ENCODE data around the gene MPP4. TPM values are rescaled to one million over a fixed set of nuclear protein-coding genes. Genes with fewer than 3 reads are reported as not detected.
"Not testable (repeated sequence)": the region's sequence is repeated elsewhere in the genome, so short reads cannot be mapped to it uniquely, and the experiment has no call there.

MPP4 gene
- total RNA-seq, 2 donors from 2014 or later: 0.17 TPM; not detected in 1

GRCh38 chr2:201701646-201702045 lies 3.2 kb upstream of the MPP4 start:
- H3K9me3 ChIP-seq (ENCODE audit: control insufficient read depth, low read length, poor library complexity, severe bottlenecking): no peaks in the 10 kb centered on the region
- DNase-seq: no peak
- Mint-ChIP-seq H3K36me3 (ENCODE audit: low read depth) (peaks cover 3% of the 10 kb centered on the region), H3K27ac (no peak overlapping the region), H3K4me1 (peaks cover 9% of the 10 kb centered on the region), H3K4me3 (no peak overlapping the region), H3K27me3 (no peaks in the 10 kb centered on the region)
- no peak for ATAC-seq

- Mint-ChIP-seq H3K27me3 (no peaks in the 10 kb centered on the region), H3K4me1 (peaks cover 9% of the 10 kb centered on the region), H3K36me3 (ENCODE audit: low read depth) (peaks cover 3% of the 10 kb centered on the region), H3K27ac (no peak overlapping the region), H3K4me3 (no peak overlapping the region)
- H3K9me3 ChIP-seq (ENCODE audit: control insufficient read depth, low read length, poor library complexity, severe bottlenecking): no peaks in the 10 kb centered on the region
- no peak for DNase-seq
- ATAC-seq: no peak
Observed at GRCh38 chr2:201699416-201699815, 972 bp upstream of the MPP4 start.

- H3K27me3 Mint-ChIP-seq: no peaks in the 10 kb centered on the region
- no peaks in the 10 kb centered on the region for H3K9me3 ChIP-seq (ENCODE audit: control insufficient read depth, low read length, poor library complexity, severe bottlenecking)
- H3K4me1 Mint-ChIP-seq: peaks cover 9% of the 10 kb centered on the region
- no peak overlapping the region for H3K27ac Mint-ChIP-seq
- DNase-seq (no peak), ATAC-seq (no peak)
- no peaks in the 10 kb centered on the region for H3K36me3 Mint-ChIP-seq (ENCODE audit: low read depth)
- H3K4me3 Mint-ChIP-seq: no peak overlapping the region
Observed at GRCh38 chr2:201697899-201698298, 545 bp downstream of the MPP4 start.

GRCh38 chr2:201696151-201696659 lies 2.2 kb downstream of the MPP4 start:
- H3K4me1 Mint-ChIP-seq: peaks cover 9% of the 10 kb centered on the region
- H3K27ac Mint-ChIP-seq: no peak overlapping the region
- no peak for ATAC-seq
- H3K27me3 Mint-ChIP-seq: no peaks in the 10 kb centered on the region
- no peak overlapping the region for H3K4me3 Mint-ChIP-seq
- H3K9me3 ChIP-seq (ENCODE audit: control insufficient read depth, low read length, poor library complexity, severe bottlenecking): no peaks in the 10 kb centered on the region
- no peak for DNase-seq
- no peaks in the 10 kb centered on the region for H3K36me3 Mint-ChIP-seq (ENCODE audit: low read depth)

GRCh38 chr2:201685156-201685555 lies 13.3 kb downstream of the MPP4 start:
- peaks cover 56% of the 10 kb centered on the region for H3K27me3 Mint-ChIP-seq
- H3K36me3 Mint-ChIP-seq (ENCODE audit: low read depth): peaks cover 3% of the 10 kb centered on the region
- H3K4me1 Mint-ChIP-seq: peaks cover 2% of the 10 kb centered on the region
- ATAC-seq (no peak), DNase-seq (no peak)
- H3K9me3 ChIP-seq (ENCODE audit: control insufficient read depth, low read length, poor library complexity, severe bottlenecking): no peaks in the 10 kb centered on the region
- no peak overlapping the region for H3K4me3 Mint-ChIP-seq
- H3K27ac Mint-ChIP-seq: no peak overlapping the region

- H3K27ac Mint-ChIP-seq: peak overlapping the region; percentile 12
- H3K4me1 Mint-ChIP-seq: peaks cover 2% of the 10 kb centered on the region
- H3K9me3 ChIP-seq (ENCODE audit: control insufficient read depth, low read length, poor library complexity, severe bottlenecking): no peaks in the 10 kb centered on the region
- no peak overlapping the region for H3K4me3 Mint-ChIP-seq
- ATAC-seq (no peak), DNase-seq (no peak)
- H3K27me3 Mint-ChIP-seq: peaks cover 49% of the 10 kb centered on the region
- peaks cover 5% of the 10 kb centered on the region for H3K36me3 Mint-ChIP-seq (ENCODE audit: low read depth)
Observed at GRCh38 chr2:201680743-201681142, 17.7 kb downstream of the MPP4 start.

GRCh38 chr2:201678401-201678800 lies 20.0 kb downstream of the MPP4 start:
- ATAC-seq (no peak), DNase-seq (no peak)
- H3K27me3 Mint-ChIP-seq: peaks cover 39% of the 10 kb centered on the region
- no peaks in the 10 kb centered on the region for H3K9me3 ChIP-seq (ENCODE audit: control insufficient read depth, low read length, poor library complexity, severe bottlenecking)
- H3K4me1 Mint-ChIP-seq: peaks cover 2% of the 10 kb centered on the region
- H3K4me3 Mint-ChIP-seq: no peak overlapping the region
- H3K27ac Mint-ChIP-seq: no peak overlapping the region
- H3K36me3 Mint-ChIP-seq (ENCODE audit: low read depth): peaks cover 5% of the 10 kb centered on the region

- no peak overlapping the region for H3K4me3 Mint-ChIP-seq
- H3K27ac Mint-ChIP-seq: no peak overlapping the region
- H3K4me1 Mint-ChIP-seq: peaks cover 3% of the 10 kb centered on the region
- peaks cover 12% of the 10 kb centered on the region for H3K27me3 Mint-ChIP-seq
- DNase-seq (no peak), ATAC-seq (no peak)
- no peaks in the 10 kb centered on the region for H3K9me3 ChIP-seq (ENCODE audit: control insufficient read depth, low read length, poor library complexity, severe bottlenecking)
- H3K36me3 Mint-ChIP-seq (ENCODE audit: low read depth): peaks cover 2% of the 10 kb centered on the region
Observed at GRCh38 chr2:201675454-201675853, 23.0 kb downstream of the MPP4 start.

GRCh38 chr2:201674794-201675193 lies 23.6 kb downstream of the MPP4 start:
- Mint-ChIP-seq H3K27me3 (peaks cover 12% of the 10 kb centered on the region), H3K27ac (no peak overlapping the region), H3K4me3 (no peak overlapping the region), H3K4me1 (peaks cover 3% of the 10 kb centered on the region), H3K36me3 (ENCODE audit: low read depth) (peaks cover 2% of the 10 kb centered on the region)
- DNase-seq (no peak), ATAC-seq (no peak)
- no peaks in the 10 kb centered on the region for H3K9me3 ChIP-seq (ENCODE audit: control insufficient read depth, low read length, poor library complexity, severe bottlenecking)

GRCh38 chr2:201674298-201674697 lies 24.1 kb downstream of the MPP4 start:
- no peak for ATAC-seq
- DNase-seq: no peak
- Mint-ChIP-seq H3K4me3 (no peak overlapping the region), H3K27ac (no peak overlapping the region), H3K36me3 (ENCODE audit: low read depth) (peaks cover 2% of the 10 kb centered on the region), H3K4me1 (peaks cover 3% of the 10 kb centered on the region), H3K27me3 (peaks cover 12% of the 10 kb centered on the region)
- H3K9me3 ChIP-seq (ENCODE audit: control insufficient read depth, low read length, poor library complexity, severe bottlenecking): no peaks in the 10 kb centered on the region

- Mint-ChIP-seq H3K4me1 (peaks cover 3% of the 10 kb centered on the region), H3K36me3 (ENCODE audit: low read depth) (peaks cover 2% of the 10 kb centered on the region), H3K27ac (no peak overlapping the region), H3K4me3 (no peak overlapping the region), H3K27me3 (peaks cover 12% of the 10 kb centered on the region)
- DNase-seq (no peak), ATAC-seq (no peak)
- H3K9me3 ChIP-seq (ENCODE audit: control insufficient read depth, low read length, poor library complexity, severe bottlenecking): no peaks in the 10 kb centered on the region
Observed at GRCh38 chr2:201673546-201673945, 24.9 kb downstream of the MPP4 start.

- not testable (repeated sequence) for DNase-seq; H3K36me3 Mint-ChIP-seq (ENCODE audit: low read depth); H3K4me1 Mint-ChIP-seq; H3K4me3 Mint-ChIP-seq; H3K27me3 Mint-ChIP-seq; H3K27ac Mint-ChIP-seq; ATAC-seq; H3K9me3 ChIP-seq (ENCODE audit: control insufficient read depth, low read length, poor library complexity, severe bottlenecking)
Observed at GRCh38 chr2:201671205-201671604, 27.2 kb downstream of the MPP4 start.

GRCh38 chr2:201669865-201670264 lies 28.6 kb downstream of the MPP4 start:
- no peak for DNase-seq
- H3K36me3 Mint-ChIP-seq (ENCODE audit: low read depth): no peaks in the 10 kb centered on the region

GRCh38 chr2:201668402-201668910 lies 30.0 kb downstream of the MPP4 start:
- H3K27me3 Mint-ChIP-seq: peaks cover 8% of the 10 kb centered on the region
- H3K4me1 Mint-ChIP-seq: peaks cover 3% of the 10 kb centered on the region
- H3K4me3 Mint-ChIP-seq: no peak overlapping the region
- ATAC-seq (no peak), DNase-seq (no peak)
- H3K27ac Mint-ChIP-seq: peak overlapping the region; percentile 8
- H3K36me3 Mint-ChIP-seq (ENCODE audit: low read depth): no peaks in the 10 kb centered on the region
- H3K9me3 ChIP-seq (ENCODE audit: control insufficient read depth, low read length, poor library complexity, severe bottlenecking): no peaks in the 10 kb centered on the region

More at GRCh38 chr2:201669865-201670264, 28.6 kb downstream of the MPP4 start:
- Mint-ChIP-seq H3K27me3 (no peaks in the 10 kb centered on the region), H3K4me1 (peaks cover 3% of the 10 kb centered on the region), H3K27ac (no peak overlapping the region), H3K4me3 (no peak overlapping the region)
- ATAC-seq: no peak
- H3K9me3 ChIP-seq (ENCODE audit: control insufficient read depth, low read length, poor library complexity, severe bottlenecking): no peaks in the 10 kb centered on the region

Data from T-helper 17 cell (primary cell).